Keratinocyte (primary cell): Measurements from ENCODE around the gene PIGQ. TPM values are rescaled to one million over a fixed set of nuclear protein-coding genes. Genes with fewer than 3 reads are reported as not detected.

Source experiments
- DNase-seq: peaks from one replicate; pipeline ENCODE4 v3.0.0-alpha.2; 2011; ENCODE audit warnings: low read depth, missing footprints, low spot score
- FAIRE-seq: peaks from 2 replicates; lab custom pipeline; 2011; peaks lifted over from hg19 to GRCh38; lab: Jason Lieb, UNC
- H2AFZ ChIP-seq: 2 replicates; pipeline ENCODE4 v1.6.0; 2012; ENCODE audit warnings: low read length, control low read depth, inconsistent platforms; ENCODE audit not compliant: control insufficient read depth
- H3K27ac ChIP-seq: 2 replicates; pipeline ENCODE4 v1.5.1; 2011; ENCODE audit warnings: low read length; ENCODE audit not compliant: control insufficient read depth, insufficient read depth
- H3K27me3 ChIP-seq: 3 replicates; pipeline ENCODE4 v1.6.0; 2011; ENCODE audit warnings: low read length; ENCODE audit not compliant: control insufficient read depth, insufficient read depth; ENCODE audit errors: extremely low read depth
- H3K36me3 ChIP-seq, 2 experiments: 2 replicates in 1 of 2; 3 replicates in 1 of 2; pipeline ENCODE4 v1.5.1; 2011; ENCODE audit warnings: low read length in 2 of 2, mild to moderate bottlenecking in 1 of 2; ENCODE audit not compliant: control insufficient read depth in 2 of 2, insufficient read depth in 2 of 2; ENCODE audit errors: extremely low read depth in 1 of 2
- H3K4me1 ChIP-seq: 3 replicates; pipeline ENCODE4 v1.5.1; 2011; ENCODE audit warnings: low read length; ENCODE audit not compliant: control insufficient read depth, insufficient read depth; ENCODE audit errors: extremely low read depth
- H3K4me2 ChIP-seq: 3 replicates; pipeline ENCODE4 v1.6.0; 2011; ENCODE audit warnings: low read depth, low read length; ENCODE audit not compliant: control insufficient read depth, insufficient read depth; ENCODE audit errors: extremely low read depth
- H3K4me3 ChIP-seq, 3 experiments: fragments of 200-600 bp in 1 of 3; sonication (generic) in 1 of 3; 2 replicates in 2 of 3; 3 replicates in 1 of 3; pipeline ENCODE4 v1.5.1; 2011 to 2016; ENCODE audit warnings: low read length in 3 of 3, mild to moderate bottlenecking in 3 of 3, control low read depth in 2 of 3, inconsistent platforms in 1 of 3, low read depth in 1 of 3, mixed read lengths in 1 of 3, mixed run types in 1 of 3, moderate library complexity in 1 of 3; ENCODE audit not compliant: control insufficient read depth in 2 of 3, insufficient read depth in 2 of 3; ENCODE audit errors: extremely low read depth in 1 of 3
- H3K79me2 ChIP-seq: 2 replicates; pipeline ENCODE4 v1.6.0; 2012; ENCODE audit warnings: low read length; ENCODE audit not compliant: control insufficient read depth, insufficient read depth
- H3K9ac ChIP-seq: 3 replicates; pipeline ENCODE4 v1.6.0; 2011; ENCODE audit warnings: low read length; ENCODE audit not compliant: control insufficient read depth, insufficient read depth; ENCODE audit errors: extremely low read depth
- H3K9me1 ChIP-seq: 3 replicates; pipeline ENCODE4 v1.6.0; 2011; ENCODE audit warnings: low read length; ENCODE audit not compliant: control insufficient read depth, insufficient read depth; ENCODE audit errors: extremely low read depth
- H3K9me3 ChIP-seq: 2 replicates; pipeline ENCODE4 v1.5.1; 2012; ENCODE audit warnings: low read depth, low read length; ENCODE audit not compliant: control insufficient read depth
- H4K20me1 ChIP-seq: 3 replicates; pipeline ENCODE4 v1.6.0; 2011; ENCODE audit warnings: low read length; ENCODE audit not compliant: control insufficient read depth, insufficient read depth; ENCODE audit errors: extremely low read depth
- CTCF ChIP-seq, 3 experiments: IDR thresholded peaks in 1 of 3; conservative IDR thresholded peaks in 1 of 3; optimal IDR thresholded peaks in 1 of 3; 2 replicates in 2 of 3; 3 replicates in 1 of 3; pipeline versions ENCODE3 to v1.5.1; 2011; ENCODE audit warnings: low read length in 3 of 3, mild to moderate bottlenecking in 3 of 3, moderate library complexity in 2 of 3, control low read depth in 1 of 3, inconsistent platforms in 1 of 3; ENCODE audit not compliant: insufficient read depth in 2 of 3; ENCODE audit errors: extremely low read depth in 1 of 3
- EZH2 ChIP-seq: IDR thresholded peaks from one replicate; pipeline ENCODE4 v1.6.1; 2012; ENCODE audit warnings: inconsistent platforms, mild to moderate bottlenecking, low read length, moderate library complexity
- dilution Hi-C: fragments of 300-500 bp; cut with MboI; formaldehyde crosslinking; loops from one replicate; pipeline ENCODE4 v1.7.0; 2020; ENCODE audit warnings: low sequenced_read_pairs; ENCODE audit not compliant: extremely low pct_ligation_motif_present
- polyA plus RNA-seq, 5 experiments: library from polyadenylated mRNA; depleted of rRNA in 3 of 5; stranded (reverse) in 3 of 5; stranded (forward) in 1 of 5; unstranded in 1 of 5; fragments of >200 nt; gene quantifications; 1 replicate in 1 of 5; 2 replicates in 3 of 5; 3 replicates in 1 of 5; pipeline versions ENCODE4 v1.2.1 to v1.2.3, GENCODE V29; 2011 to 2012; ENCODE audit warnings: missing spikeins in 2 of 5, low read depth in 1 of 5, low replicate concordance in 1 of 5

PIGQ gene
- polyA plus RNA-seq, 1 donor (not counting 4 experiments of a cell fraction or from before 2014, with no cell fraction given): 11.2 TPM

GRCh38 chr16:595094-595528 is 25.3 kb downstream of the PIGQ start:
- Histone ChIP-seq H2AFZ (no peak overlapping the region), H3K27me3 (no peaks in the 10 kb centered on the region), H3K4me2 (no peak overlapping the region), H3K79me2 (peaks cover 43% of the 10 kb centered on the region), H3K27ac (no peak overlapping the region), H3K36me3 (peaks cover 3 to 4% of the 10 kb centered on the region in 2 experiments), H3K9me1 (peaks cover 12% of the 10 kb centered on the region), H4K20me1 (peaks cover 46% of the 10 kb centered on the region), H3K4me3 (no peak overlapping the region), H3K4me1 (peaks cover 43% of the 10 kb centered on the region), H3K9ac (no peak overlapping the region), H3K9me3 (no peaks in the 10 kb centered on the region)
- TF ChIP-seq EZH2: no peak
- TF ChIP-seq CTCF (optimal IDR thresholded peaks at IDR 0.05 in 1 of 3, IDR thresholded peaks at IDR 0.05 in 1 of 3, conservative IDR thresholded peaks at IDR 0.05 in 1 of 3; ENCODE audit: extremely low read depth in 1 of 3, insufficient read depth in 2 of 3, low read length in 3 of 3): no peak
- FAIRE-seq: no peak
- no peak for DNase-seq
- dilution Hi-C loops: no loop called here

GRCh38 chr16:595942-596735 is 26.4 kb downstream of the PIGQ start:
- Histone ChIP-seq H3K4me1 (peaks cover 37% of the 10 kb centered on the region), H4K20me1 (peaks cover 41% of the 10 kb centered on the region), H3K4me3 (no peak overlapping the region), H3K4me2 (no peak overlapping the region), H3K9ac (no peak overlapping the region), H3K9me3 (no peaks in the 10 kb centered on the region), H3K27me3 (no peaks in the 10 kb centered on the region), H3K27ac (no peak overlapping the region), H3K79me2 (peaks cover 39% of the 10 kb centered on the region), H3K36me3 (peaks cover 3 to 4% of the 10 kb centered on the region in 2 experiments), H2AFZ (no peak overlapping the region), H3K9me1 (peaks cover 10% of the 10 kb centered on the region)
- dilution Hi-C loops: no loop called here
- FAIRE-seq: no peak
- no peak for DNase-seq
- TF ChIP-seq CTCF (optimal IDR thresholded peaks at IDR 0.05 in 1 of 3, IDR thresholded peaks at IDR 0.05 in 1 of 3, conservative IDR thresholded peaks at IDR 0.05 in 1 of 3; ENCODE audit: extremely low read depth in 1 of 3, insufficient read depth in 2 of 3, low read length in 3 of 3): no peak
- no peak for TF ChIP-seq EZH2
